HAP-1 (cell line): ENCODE results near the gene IRAK3.
"Not testable (repeated sequence)": the region's sequence is repeated elsewhere in the genome, so short reads cannot be mapped to it uniquely, and the experiment has no call there.

Experiments
- DNase-seq, 2 experiments: peaks; one replicate each; pipeline ENCODE4 v3.0.0-alpha.2; 2016 to 2020; ENCODE audit warnings: low spot score in 2 of 2
- H3K27me3 ChIP-seq: fragments of 250-450 bp; sonication (Bioruptor Pico); 2 replicates; pipeline ENCODE4 v1.5.1; 2020; ENCODE audit warnings: low read depth, mild to moderate bottlenecking, moderate library complexity
- H3K36me3 ChIP-seq: fragments of 250-450 bp; sonication (Bioruptor Pico); replicated peaks from 2 replicates; pipeline ENCODE4 v1.5.1; 2020; ENCODE audit warnings: mild to moderate bottlenecking
- H3K4me1 ChIP-seq: fragments of 250-450 bp; sonication (Bioruptor Pico); 2 replicates; pipeline ENCODE4 v1.5.1; 2020; ENCODE audit warnings: mild to moderate bottlenecking
- H3K4me3 ChIP-seq: fragments of 250-450 bp; sonication (Bioruptor Pico); 2 replicates; pipeline ENCODE4 v1.5.1; 2020; ENCODE audit warnings: mild to moderate bottlenecking, moderate library complexity
- H3K9me3 ChIP-seq: fragments of 250-450 bp; sonication (Bioruptor Pico); 2 replicates; pipeline ENCODE4 v1.5.1; 2020; ENCODE audit warnings: mild to moderate bottlenecking, moderate library complexity
- in situ Hi-C: fragments of 300-500 bp; cut with MboI; formaldehyde crosslinking; loops from 3 replicates; pipeline ENCODE4 v1.14.3; 2020; ENCODE audit warnings: low sequenced_read_pairs, inconsistent platforms, mixed read lengths

Gene IRAK3

DNA sequence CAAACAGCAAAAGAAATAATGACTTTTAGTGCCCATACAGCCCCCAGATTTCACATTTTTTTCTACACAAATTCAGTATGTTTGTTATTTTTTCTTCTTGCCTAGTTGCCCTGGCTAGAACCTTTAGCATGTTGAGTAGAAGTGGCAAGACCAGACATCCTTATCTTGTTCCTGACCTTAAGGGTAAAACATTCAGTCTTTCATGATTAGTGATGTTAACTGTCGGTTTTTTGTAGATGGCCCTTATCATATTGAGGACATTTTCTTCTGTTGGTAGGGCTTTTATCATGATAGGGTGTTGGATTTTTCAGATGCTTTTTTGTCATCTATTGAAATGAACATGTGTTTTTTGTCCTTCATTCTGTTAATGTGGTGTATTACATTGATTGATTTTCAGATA, 17.1 kb downstream of the IRAK3 start:
- Histone ChIP-seq H3K36me3 (no peaks in the 10 kb centered on the region), H3K27me3 (peaks cover 3% of the 10 kb centered on the region; the same call in 1 of the 2 replicates), H3K4me1 (no peaks in the 10 kb centered on the region), H3K9me3 (no peaks in the 10 kb centered on the region), H3K4me3 (no peak overlapping the region)
- in situ Hi-C loops = no loop called here
- no peak for DNase-seq

DNA sequence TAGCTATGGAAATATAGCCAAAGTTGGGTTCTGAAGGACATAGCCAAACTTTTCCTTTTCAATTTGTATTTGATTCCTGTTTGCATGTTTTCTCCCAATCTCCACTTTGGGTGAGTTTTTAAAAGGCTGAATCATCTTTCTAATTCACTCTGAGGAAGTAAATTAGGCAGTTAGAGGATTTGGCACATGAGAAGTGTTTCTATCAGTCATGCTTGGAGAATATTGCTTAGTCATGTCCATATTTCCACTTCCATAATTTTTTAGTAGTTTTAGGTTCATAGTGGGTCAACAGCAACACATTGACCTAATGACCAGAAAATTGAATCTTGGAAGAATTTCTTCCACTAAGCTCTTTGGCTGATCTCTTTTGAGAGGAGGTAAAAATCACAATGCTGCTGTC, 21.8 kb downstream of the IRAK3 start:
- in situ Hi-C loops = no loop called here
- Histone ChIP-seq H3K9me3 (no peaks in the 10 kb centered on the region), H3K4me3 (no peak overlapping the region)

DNA sequence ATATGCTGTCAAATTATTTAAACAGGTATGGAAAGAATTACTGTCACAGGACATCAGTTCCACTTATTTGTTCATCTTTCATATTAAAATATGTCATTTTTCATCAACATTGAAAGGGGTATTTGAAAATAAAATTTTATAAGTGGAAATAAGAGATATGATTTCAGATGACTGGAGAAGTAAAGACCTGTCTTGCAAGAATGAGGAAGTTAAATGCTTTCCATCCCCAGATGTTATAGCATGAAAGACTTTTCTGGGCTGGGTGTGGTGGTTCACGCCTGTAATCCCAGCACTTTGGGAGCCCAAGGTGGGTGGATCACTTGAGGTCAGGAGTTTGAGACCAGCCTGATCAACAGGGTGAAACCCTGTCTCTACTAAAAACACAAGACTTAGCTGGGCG, 22.6 kb downstream of the IRAK3 start:
- H3K36me3 ChIP-seq, H3K27me3 ChIP-seq, H3K9me3 ChIP-seq, DNase-seq, in situ Hi-C loops, H3K4me1 ChIP-seq, H3K4me3 ChIP-seq: not testable (repeated sequence)

More for the DNA sequence above, 21.8 kb downstream of the IRAK3 start:
- Histone ChIP-seq H3K36me3 (no peaks in the 10 kb centered on the region), H3K4me1 (no peaks in the 10 kb centered on the region), H3K27me3 (no peaks in the 10 kb centered on the region)
- DNase-seq = no peak

DNA sequence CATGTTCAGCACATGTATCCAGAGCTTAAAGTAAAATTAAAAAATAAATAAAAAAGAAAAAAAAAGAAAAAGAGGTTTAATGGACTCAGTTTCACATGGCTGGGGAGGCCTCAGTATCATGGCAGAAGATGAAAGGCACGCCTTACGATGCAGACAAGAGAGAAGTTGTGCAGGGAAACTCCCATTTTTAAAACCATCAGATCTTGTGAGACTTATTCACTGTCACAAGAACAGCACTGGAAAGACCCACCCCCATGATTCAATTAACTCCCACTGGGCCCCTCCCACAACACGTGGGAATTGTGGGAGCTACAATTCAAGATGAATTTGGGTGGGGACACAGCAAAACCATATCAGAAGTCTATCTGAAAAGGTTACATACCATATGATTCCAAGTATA, 24.0 kb downstream of the IRAK3 start:
- H3K4me3 ChIP-seq, H3K36me3 ChIP-seq, H3K27me3 ChIP-seq, H3K4me1 ChIP-seq, in situ Hi-C loops, DNase-seq, H3K9me3 ChIP-seq: not testable (repeated sequence)

DNA sequence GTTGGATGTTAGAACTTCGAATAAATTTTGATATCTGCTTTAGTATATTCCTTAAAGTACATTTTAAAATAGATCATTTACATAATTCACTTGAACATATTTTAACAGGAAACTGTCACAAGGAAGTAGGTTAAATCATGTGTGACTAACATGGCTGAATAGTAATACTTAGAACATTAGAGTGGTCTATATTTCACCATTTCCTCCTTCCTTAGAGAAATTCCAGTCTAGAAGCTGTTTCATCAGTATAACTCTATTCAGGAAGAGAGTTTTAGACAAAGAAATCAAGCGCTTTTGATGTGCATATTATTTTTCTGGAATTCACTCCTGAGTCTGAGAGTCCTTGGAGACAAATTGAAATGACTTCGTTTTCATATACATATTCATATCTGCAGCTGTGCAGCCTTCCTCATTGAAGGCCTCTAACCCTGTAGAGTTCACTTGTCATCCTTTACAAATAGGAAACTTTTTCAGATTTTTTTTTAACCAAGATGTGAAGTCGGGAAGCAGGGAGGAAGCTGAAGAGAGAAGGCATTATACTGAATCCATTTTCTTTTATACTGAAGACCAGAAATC, 28.4 kb downstream of the IRAK3 start:
- no peaks in the 10 kb centered on the region for H3K36me3 ChIP-seq
- H3K4me1 ChIP-seq = no peaks in the 10 kb centered on the region; the same call in 1 of the 2 replicates
- no peaks in the 10 kb centered on the region for H3K9me3 ChIP-seq
- H3K27me3 ChIP-seq = no peaks in the 10 kb centered on the region
- in situ Hi-C loops = no loop called here
- no peak overlapping the region for H3K4me3 ChIP-seq
- DNase-seq = no peak

DNA sequence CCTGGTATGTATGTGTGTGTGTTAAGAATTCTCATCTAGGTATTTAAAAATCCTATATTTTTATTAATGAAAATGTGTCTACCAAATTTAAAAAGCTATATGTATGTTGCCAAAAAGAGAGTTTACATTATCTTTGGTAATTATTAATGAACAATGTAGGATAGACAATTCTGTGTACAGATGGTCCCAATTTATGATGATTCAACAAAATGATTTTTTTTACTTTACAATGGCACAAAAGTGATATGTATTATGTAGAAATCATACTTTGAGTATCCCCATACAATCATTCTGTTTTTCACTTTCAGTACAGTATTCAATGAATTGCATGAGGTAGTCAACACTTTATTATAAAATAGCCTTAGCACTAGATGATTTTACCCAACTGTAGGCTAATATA, 39.4 kb downstream of the IRAK3 start:
- Histone ChIP-seq H3K9me3 (no peaks in the 10 kb centered on the region), H3K27me3 (no peaks in the 10 kb centered on the region), H3K4me3 (no peak overlapping the region), H3K4me1 (no peaks in the 10 kb centered on the region), H3K36me3 (no peaks in the 10 kb centered on the region)
- in situ Hi-C loops = no loop called here
- DNase-seq = no peak

DNA sequence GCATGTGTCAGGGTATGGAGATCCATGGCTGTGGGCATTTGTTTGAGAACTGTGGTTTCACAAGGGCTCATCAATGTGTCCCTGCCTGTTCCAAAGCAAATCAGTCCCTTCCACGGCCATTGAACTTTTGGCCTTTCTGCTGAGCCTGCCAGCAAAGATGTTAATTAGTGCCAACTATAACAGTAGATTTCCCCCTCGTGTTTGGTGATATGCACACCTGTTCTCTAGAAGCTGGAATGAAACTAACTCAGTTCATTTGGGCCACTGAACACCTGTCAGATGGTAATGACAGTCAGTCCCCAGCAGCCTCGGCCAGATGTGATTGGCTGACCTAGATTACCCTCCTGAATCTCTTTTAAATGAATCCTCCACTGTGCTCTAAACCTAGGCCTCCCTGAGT, 43.2 kb downstream of the IRAK3 start:
- no peak for DNase-seq
- no peaks in the 10 kb centered on the region for H3K9me3 ChIP-seq
- peaks cover 3% of the 10 kb centered on the region; the same call in 1 of the 2 replicates for H3K4me1 ChIP-seq
- no peaks in the 10 kb centered on the region for H3K27me3 ChIP-seq
- no peaks in the 10 kb centered on the region for H3K36me3 ChIP-seq
- H3K4me3 ChIP-seq = no peak overlapping the region
- in situ Hi-C loops = no loop called here

DNA sequence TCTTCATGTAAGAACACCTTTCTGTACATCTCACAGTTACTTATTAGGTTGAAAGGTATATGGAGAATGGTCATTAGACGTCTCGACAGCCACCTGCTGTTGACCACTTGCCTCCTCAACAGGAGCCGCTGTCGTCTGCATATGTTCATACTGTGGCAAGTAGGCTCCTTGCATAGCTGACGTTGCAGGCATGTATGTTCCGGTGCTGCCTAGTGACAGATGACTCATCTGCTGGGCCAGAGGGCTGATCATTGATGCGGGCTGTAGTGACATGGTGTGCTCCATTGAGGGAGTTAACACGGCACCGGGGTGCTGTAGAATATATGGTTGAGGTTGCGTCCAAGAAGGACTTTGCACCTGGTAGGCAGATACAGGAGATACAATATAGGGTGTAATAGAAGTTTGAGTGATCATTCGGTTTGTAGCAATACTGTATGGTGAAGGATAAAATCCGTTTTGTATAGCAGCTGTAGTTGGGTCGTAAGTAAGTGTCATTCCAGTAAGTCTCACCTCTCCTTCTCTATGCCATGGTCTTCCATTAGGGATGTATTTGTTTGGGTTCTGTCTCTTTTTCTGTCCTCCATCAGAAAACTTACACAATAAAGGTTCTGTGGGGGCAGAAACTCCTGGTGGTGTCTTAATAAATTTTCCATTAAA, 45.2 kb downstream of the IRAK3 start:
- H3K36me3 ChIP-seq, H3K4me3 ChIP-seq, H3K9me3 ChIP-seq, H3K4me1 ChIP-seq, H3K27me3 ChIP-seq, in situ Hi-C loops: not testable (repeated sequence)
- peak in 1 of 2 experiments; percentile 20 for DNase-seq

DNA sequence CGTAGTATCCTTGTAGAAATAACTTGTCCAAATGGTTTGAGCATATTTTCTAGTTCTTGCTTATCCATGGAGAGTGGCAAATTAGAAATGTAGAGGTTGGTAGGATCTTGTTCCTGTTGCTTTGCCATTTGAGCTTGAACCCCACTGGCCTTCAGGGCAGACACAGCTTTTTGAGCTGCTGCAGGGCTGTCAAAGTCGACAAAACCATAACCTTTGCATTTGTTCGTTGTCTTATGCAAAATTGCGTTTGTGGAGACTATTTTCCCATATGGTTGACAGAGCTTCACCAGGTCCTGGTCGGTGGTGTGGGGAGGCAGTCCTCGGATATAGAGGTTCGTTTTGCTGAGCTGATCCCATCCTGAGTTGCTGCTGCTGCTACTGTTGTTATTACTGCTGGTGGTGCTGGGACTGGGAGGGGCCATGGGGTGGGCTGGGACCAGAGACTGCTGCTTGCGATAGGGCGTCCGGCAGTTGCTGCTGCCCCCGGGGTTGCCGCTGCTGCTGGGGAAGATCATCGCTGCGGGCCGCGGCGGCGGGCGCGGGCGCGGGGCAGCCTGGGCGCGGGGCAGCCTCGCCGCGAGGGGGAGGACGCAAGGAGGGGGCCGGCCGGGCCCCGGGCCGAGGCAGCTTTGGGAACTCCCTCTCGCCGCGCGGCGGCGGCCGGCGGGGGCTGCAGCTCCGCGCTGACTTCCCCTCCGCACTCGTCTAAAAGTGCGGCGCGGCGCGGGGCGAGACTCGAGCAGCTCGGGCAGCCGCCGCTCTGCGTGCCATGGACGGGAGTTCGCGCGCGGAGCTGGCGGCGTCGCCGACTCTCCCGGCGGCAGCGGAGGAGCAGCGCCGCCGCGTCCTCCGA, 46.0 kb downstream of the IRAK3 start:
- H3K4me1 ChIP-seq, in situ Hi-C loops: not testable (repeated sequence)
- peak; percentile 14 to 69 for DNase-seq

DNA sequence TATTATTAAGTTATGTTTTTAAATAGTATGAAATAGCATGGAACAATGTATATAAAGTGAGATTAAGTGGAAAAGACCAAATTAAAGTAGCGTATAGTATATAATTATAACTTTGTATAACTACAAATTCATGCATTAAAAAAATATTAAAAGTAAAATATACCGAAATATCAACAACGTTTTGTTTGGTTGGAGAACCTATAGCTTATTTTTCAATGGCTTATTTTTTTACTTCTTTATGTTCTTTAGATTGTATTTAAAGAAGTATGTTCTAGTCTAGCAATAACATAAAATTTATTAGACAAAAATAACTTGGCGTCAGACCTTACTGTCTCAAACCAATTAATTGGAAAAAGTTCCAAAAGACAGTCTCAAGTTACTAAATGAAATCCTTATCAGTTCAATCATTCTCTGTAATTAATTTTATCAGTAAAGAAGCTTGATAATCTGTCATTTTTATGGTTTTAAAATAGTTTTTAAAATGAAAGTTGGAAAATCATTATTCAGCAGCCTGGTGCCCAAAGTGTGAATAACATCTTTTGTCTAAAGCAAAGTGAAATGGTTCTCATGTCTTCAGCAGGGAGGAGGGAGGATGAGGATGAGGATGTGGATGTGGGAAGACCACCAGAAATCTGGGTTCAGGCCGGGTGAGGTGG, 46.7 kb downstream of the IRAK3 start:
- in situ Hi-C loops = no loop called here
- peaks cover 6% of the 10 kb centered on the region; the same call in 1 of the 2 replicates for H3K4me1 ChIP-seq
- H3K9me3 ChIP-seq = no peaks in the 10 kb centered on the region
- H3K4me3 ChIP-seq = peak overlapping the region; percentile 26
- no peaks in the 10 kb centered on the region for H3K27me3 ChIP-seq
- no peaks in the 10 kb centered on the region for H3K36me3 ChIP-seq
- no peak for DNase-seq

More for the DNA sequence above, 46.0 kb downstream of the IRAK3 start:
- H3K36me3 ChIP-seq, H3K9me3 ChIP-seq, H3K27me3 ChIP-seq: not testable (repeated sequence)
- peak overlapping the region; percentile 26 for H3K4me3 ChIP-seq

DNA sequence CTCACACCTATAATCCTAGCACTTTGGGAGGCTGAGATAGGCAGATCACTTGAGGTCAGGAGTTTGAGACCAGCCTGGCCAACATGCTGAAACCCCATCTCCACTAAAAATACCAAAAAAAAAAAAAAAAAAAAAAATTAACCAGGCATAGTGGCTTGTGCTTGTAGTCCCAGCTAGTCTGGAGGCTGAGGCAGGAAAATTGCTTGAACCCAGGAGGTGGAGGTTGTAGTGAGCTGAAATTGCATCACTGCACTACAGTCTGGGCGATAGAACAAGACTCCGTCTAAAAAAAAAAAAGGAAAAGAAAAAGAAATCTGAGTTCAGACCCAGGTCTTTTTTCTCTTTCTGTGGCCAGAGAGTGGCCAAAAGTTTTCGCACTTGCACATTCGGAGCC, 47.3 kb downstream of the IRAK3 start:
- DNase-seq, H3K4me3 ChIP-seq, H3K36me3 ChIP-seq, in situ Hi-C loops, H3K9me3 ChIP-seq, H3K4me1 ChIP-seq, H3K27me3 ChIP-seq: not testable (repeated sequence)

DNA sequence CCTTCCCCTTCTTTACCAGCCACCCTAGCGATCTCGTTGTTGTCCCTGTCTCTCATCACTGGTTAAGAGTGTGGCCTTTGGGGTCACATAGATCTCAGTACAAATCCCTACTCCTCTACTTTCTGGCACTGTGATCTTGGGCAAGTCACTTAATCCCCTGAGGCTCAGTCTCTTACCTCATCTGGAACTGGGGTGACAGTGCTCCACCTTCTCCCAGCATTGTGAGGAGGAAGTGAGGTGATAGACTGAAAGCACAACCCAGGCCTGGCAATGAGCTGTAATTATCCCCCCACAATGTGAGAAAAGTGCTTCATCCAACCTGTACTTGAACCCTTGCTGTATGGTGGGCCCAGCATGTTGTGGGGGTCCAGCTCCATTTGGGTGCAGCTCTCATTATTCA, 48.0 kb downstream of the IRAK3 start:
- no peaks in the 10 kb centered on the region for H3K27me3 ChIP-seq
- in situ Hi-C loops = no loop called here
- DNase-seq = no peak
- H3K4me1 ChIP-seq = peaks cover 6% of the 10 kb centered on the region; the same call in 1 of the 2 replicates
- H3K36me3 ChIP-seq = no peaks in the 10 kb centered on the region
- H3K9me3 ChIP-seq = no peaks in the 10 kb centered on the region
- no peak overlapping the region for H3K4me3 ChIP-seq

DNA sequence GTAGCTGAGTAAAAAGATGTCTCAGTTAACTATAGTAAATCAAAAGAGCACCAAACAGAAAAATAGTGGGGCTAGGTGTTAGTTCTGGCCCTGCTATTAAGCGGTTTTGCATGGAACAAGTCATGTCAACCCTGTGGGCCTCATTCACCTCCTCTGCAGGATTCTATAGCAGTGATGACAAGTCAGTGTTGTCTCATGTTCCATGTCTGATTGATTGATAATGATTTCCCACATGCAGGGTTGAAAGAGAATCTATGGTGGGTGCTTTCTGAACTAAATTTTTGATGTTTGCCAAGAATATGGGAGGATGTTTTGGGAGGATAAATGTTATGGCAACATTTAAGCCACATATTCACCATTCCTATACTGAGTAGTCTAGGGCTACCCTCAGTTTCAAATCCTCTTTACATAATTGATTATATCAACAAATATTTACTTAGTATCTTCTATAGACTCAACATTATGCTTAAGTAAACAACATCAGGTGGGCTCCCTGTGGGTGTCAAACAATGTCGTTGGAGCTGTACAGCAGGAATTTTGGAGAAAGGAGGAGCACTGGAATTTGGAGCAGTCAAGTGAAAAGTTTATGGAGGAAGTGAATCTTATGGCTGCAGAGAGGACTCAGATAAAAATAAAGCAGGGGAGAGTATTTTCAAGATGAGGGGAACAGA, 48.6 kb downstream of the IRAK3 start:
- Histone ChIP-seq H3K27me3 (no peaks in the 10 kb centered on the region), H3K36me3 (no peaks in the 10 kb centered on the region), H3K9me3 (no peaks in the 10 kb centered on the region), H3K4me3 (no peak overlapping the region), H3K4me1 (peaks cover 6% of the 10 kb centered on the region; the same call in 1 of the 2 replicates)
- in situ Hi-C loops = no loop called here
- DNase-seq = no peak
